Tibial nerve (tissue), 4 donors: ENCODE measurements around the gene PRUNE2. TPM values are rescaled to one million over a fixed set of nuclear protein-coding genes. Genes with fewer than 3 reads are reported as not detected.

Source experiments
- DNase-seq, 2 donors: peaks; one replicate each; pipeline ENCODE4 v3.0.0-alpha.2; 2019; ENCODE audit warnings: low spot score in 2 of 2
- H3K27ac ChIP-seq, 4 donors: fragments of 200-600 bp; sonication (generic) in 3 of 4; one replicate each; pipeline ENCODE4 v1.5.1; 2017 to 2019; ENCODE audit warnings: mild to moderate bottlenecking in 1 of 4
- H3K27me3 ChIP-seq, 2 donors: fragments of 200-600 bp; sonication (generic) in 1 of 2; one replicate each; pipeline versions ENCODE4 v1.5.1 to v1.6.0; 2017 to 2019
- H3K36me3 ChIP-seq, 3 donors: fragments of 200-600 bp; sonication (generic); one replicate each; pipeline ENCODE4 v1.5.1; 2018 to 2019
- H3K4me1 ChIP-seq, 4 donors: fragments of 200-600 bp; sonication (generic) in 3 of 4; one replicate each; pipeline ENCODE4 v1.5.1; 2017 to 2019
- H3K4me3 ChIP-seq, 4 donors: fragments of 200-600 bp; sonication (generic) in 3 of 4; one replicate each; pipeline ENCODE4 v1.5.1; 2017 to 2019; ENCODE audit warnings: mild to moderate bottlenecking in 1 of 4, moderate library complexity in 1 of 4
- H3K9me3 ChIP-seq, 4 donors: fragments of 200-600 bp; sonication (generic) in 3 of 4; one replicate each; pipeline ENCODE4 v1.5.1; 2017 to 2019
- CTCF ChIP-seq, 5 experiments: fragments of 200-600 bp in 3 of 5; fragments of 450-650 bp in 2 of 5; sonication (generic) in 3 of 5; IDR thresholded peaks; one replicate each; pipeline ENCODE4 v1.5.1; 2016 to 2019; ENCODE audit warnings: antibody characterized with exemption in 5 of 5, mild to moderate bottlenecking in 3 of 5, moderate library complexity in 2 of 5
- EP300 ChIP-seq, 2 donors: sonication (generic); formaldehyde crosslinking; IDR thresholded peaks; one replicate each; pipeline ENCODE4 v1.6.1; 2017; ENCODE audit warnings: antibody characterized with exemption in 2 of 2, mild to moderate bottlenecking in 1 of 2
- POLR2A ChIP-seq, 2 donors: fragments of 450-650 bp; IDR thresholded peaks; one replicate each; pipeline ENCODE4 v1.6.1; 2017; ENCODE audit warnings: antibody characterized with exemption in 2 of 2, mild to moderate bottlenecking in 2 of 2, moderate library complexity in 2 of 2
- WGBS, 2 donors: methylation state at CpG; one replicate each; pipeline ENCODE4 v1.1.5; 2018; 5-methylcytosine and 5-hydroxymethylcytosine counted together
- total RNA-seq, 4 donors: library from RNA; depleted of rRNA; stranded (reverse); fragments of >200 nt; gene quantifications; one replicate each; pipeline ENCODE4 v1.1.0, GENCODE V29; 2016

Gene PRUNE2
- total RNA-seq, 4 donors from 2014 or later = 23.2 to 50.4 (median 24.2) TPM

DNA sequence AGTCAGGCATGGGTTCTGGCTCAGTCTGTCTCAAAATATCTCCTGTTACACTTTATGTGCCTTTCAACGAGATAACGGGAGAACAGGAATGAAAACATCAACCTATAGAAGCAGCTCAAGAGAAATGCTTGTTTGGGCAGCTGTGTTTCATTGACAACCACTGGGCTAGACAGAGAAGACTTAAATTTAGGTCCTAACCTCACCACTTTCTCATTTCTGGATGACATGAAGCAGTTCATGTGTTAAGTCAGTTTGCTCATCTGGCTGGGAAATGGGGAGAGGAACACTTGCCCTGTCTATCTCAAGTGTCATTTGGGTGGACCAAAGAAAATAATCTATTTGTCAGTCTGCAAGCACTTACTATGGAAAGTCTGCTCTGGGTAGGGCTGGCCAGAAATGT, 208.4 kb downstream of the PRUNE2 start:
- DNase-seq = no peak
- no peaks in the 10 kb centered on the region for H3K27me3 ChIP-seq
- H3K36me3 ChIP-seq = no peaks in the 10 kb centered on the region
- no peak for TF ChIP-seq POLR2A (IDR thresholded peaks at IDR 0.05)
- no peak for TF ChIP-seq EP300 (IDR thresholded peaks at IDR 0.05)
- TF ChIP-seq CTCF (IDR thresholded peaks at IDR 0.05) = no peak
- no peaks in the 10 kb centered on the region for H3K9me3 ChIP-seq
- no peak overlapping the region for H3K4me3 ChIP-seq
- WGBS, 2 donors = 51 to 54% methylated on average over 2 of the region's 2 CpGs
- no peak overlapping the region for H3K27ac ChIP-seq
- H3K4me1 ChIP-seq = peaks cover 0 to under 1% (median 0%) of the 10 kb centered on the region in 4 donors

DNA sequence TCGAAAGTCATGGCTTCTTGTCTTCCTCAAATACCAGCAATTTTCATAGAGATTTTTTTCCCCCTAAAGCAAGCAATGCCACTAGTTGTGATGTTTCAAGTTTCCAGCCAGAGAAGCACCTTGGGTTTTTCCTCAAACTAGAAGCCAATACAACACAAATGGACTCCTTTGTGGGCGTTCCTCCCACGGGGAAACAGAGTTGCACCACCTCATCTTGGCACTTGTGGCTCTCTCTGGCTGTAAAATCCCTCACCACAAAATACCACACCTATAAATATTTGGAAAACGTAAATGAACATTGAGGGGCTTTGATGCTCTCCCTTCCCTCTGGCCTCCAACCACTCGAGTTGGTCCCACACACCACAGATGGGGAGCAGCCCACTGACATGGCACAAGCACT, 208.8 kb downstream of the PRUNE2 start:
- Histone ChIP-seq H3K4me3 (no peak overlapping the region), H3K9me3 (no peaks in the 10 kb centered on the region), H3K36me3 (no peaks in the 10 kb centered on the region), H3K27me3 (no peaks in the 10 kb centered on the region), H3K27ac (no peak overlapping the region), H3K4me1 (peaks cover 0 to 5% (median 0%) of the 10 kb centered on the region in 4 donors)
- 61 to 89% methylated on average over 4 to 5 of the region's 5 CpGs for WGBS, 2 donors
- TF ChIP-seq EP300 (IDR thresholded peaks at IDR 0.05) (no peak), POLR2A (IDR thresholded peaks at IDR 0.05) (no peak), CTCF (IDR thresholded peaks at IDR 0.05) (no peak)
- no peak for DNase-seq

GRCh38 chr9:76693912-76694311, 212.0 kb downstream of the PRUNE2 start:
- no peaks in the 10 kb centered on the region for H3K27me3 ChIP-seq
- peaks cover 0 to 6% (median 0%) of the 10 kb centered on the region in 4 donors for H3K4me1 ChIP-seq

GRCh38 chr9:76692458-76693129, 213.3 kb downstream of the PRUNE2 start:
- Histone ChIP-seq H3K4me3 (peak overlapping the region in 2 of 4 donors; percentile 16 to 42), H3K9me3 (no peaks in the 10 kb centered on the region), H3K36me3 (no peaks in the 10 kb centered on the region), H3K27ac (no peak overlapping the region), H3K27me3 (no peaks in the 10 kb centered on the region), H3K4me1 (peaks cover 0 to 13% (median 0%) of the 10 kb centered on the region in 4 donors)
- TF ChIP-seq EP300 (IDR thresholded peaks at IDR 0.05) (no peak), POLR2A (IDR thresholded peaks at IDR 0.05) (no peak), CTCF (IDR thresholded peaks at IDR 0.05) (no peak)
- no peak for DNase-seq
- 75 to 76% methylated on average over 9 of the region's 9 CpGs for WGBS, 2 donors

More at GRCh38 chr9:76693912-76694311, 212.0 kb downstream of the PRUNE2 start:
- WGBS, 2 donors = 82 to 88% methylated on average over 5 of the region's 5 CpGs
- no peaks in the 10 kb centered on the region for H3K9me3 ChIP-seq
- no peak overlapping the region for H3K4me3 ChIP-seq
- DNase-seq = no peak
- H3K36me3 ChIP-seq = no peaks in the 10 kb centered on the region
- TF ChIP-seq POLR2A (IDR thresholded peaks at IDR 0.05) (no peak), CTCF (IDR thresholded peaks at IDR 0.05) (no peak), EP300 (IDR thresholded peaks at IDR 0.05) (no peak)
- H3K27ac ChIP-seq = no peak overlapping the region

DNA sequence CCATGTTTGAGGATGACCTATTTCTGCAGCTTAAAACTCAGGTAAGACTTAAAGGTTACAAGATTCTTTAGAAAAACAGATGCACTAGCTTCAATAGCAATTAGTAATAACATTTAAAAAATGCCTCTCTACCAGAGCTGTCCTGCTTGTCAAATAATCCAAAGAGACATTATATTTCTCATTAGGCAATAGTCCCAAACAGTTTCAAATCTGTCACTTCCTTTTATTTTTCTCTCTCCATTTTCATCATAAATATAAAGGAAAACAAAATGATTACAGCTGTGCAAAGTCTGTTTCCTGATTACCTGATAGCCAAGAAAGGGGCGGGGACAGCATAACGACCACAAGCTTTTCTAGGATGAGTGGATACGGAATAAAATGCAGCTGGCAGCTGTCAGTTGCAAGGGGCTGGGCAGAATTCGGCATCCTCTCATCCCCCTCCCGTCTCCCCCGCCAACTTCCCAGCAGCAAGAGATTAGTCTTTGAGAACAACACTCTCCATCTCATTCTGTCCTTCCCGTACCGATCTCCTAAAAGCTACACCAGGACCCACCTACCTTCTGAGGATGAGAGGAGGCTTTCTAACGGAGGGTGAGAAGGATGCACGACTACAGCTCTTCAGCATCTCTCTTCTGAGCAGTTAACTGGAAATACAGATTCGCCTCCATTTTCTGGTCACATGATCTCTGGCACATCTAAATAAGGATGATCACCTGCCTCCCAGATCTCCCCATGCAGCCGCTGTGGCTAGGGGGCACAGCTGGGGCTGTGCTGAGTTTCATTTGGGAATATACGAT, 214.2 kb downstream of the PRUNE2 start:
- WGBS, 2 donors = 4 to 8% methylated on average over 13 of the region's 13 CpGs

More for the DNA sequence above, 214.2 kb downstream of the PRUNE2 start:
- TF ChIP-seq CTCF (IDR thresholded peaks at IDR 0.05) (no peak), EP300 (IDR thresholded peaks at IDR 0.05) (no peak), POLR2A (IDR thresholded peaks at IDR 0.05) (no peak)
- H3K36me3 ChIP-seq = no peaks in the 10 kb centered on the region
- H3K4me3 ChIP-seq = peak overlapping the region in 2 of 4 donors; percentile 16 to 42
- no peak for DNase-seq
- H3K9me3 ChIP-seq = no peaks in the 10 kb centered on the region
- peaks cover 0 to 13% (median 0%) of the 10 kb centered on the region in 4 donors for H3K4me1 ChIP-seq
- H3K27ac ChIP-seq = no peak overlapping the region
- H3K27me3 ChIP-seq = no peaks in the 10 kb centered on the region
